ENCODE results near the gene P2RY2.

The P2RY2 gene

GRCh38 chr11:73259406-73260126 is 41.5 kb downstream of the P2RY2 start:
- H3K4me3 ChIP-seq (ENCODE audit: insufficient read length, low read depth): no peak overlapping the region
- H3K9me3 ChIP-seq (ENCODE audit: insufficient read depth, low read length): no peaks in the 10 kb centered on the region
- no peaks in the 10 kb centered on the region for H3K36me3 ChIP-seq (ENCODE audit: insufficient read depth, insufficient read length, low read length)
- no peak overlapping the region for H3K9ac ChIP-seq (ENCODE audit: insufficient read length, low read depth)
- TF ChIP-seq ZNF274 (IDR thresholded peaks at IDR 0.05; ENCODE audit: low read depth, low read length) (no peak), YY1 (IDR thresholded peaks at IDR 0.05; ENCODE audit: insufficient read depth, insufficient read length) (no peak), SUZ12 (IDR thresholded peaks at IDR 0.05; ENCODE audit: extremely low read depth, insufficient read depth, insufficient read length) (no peak)
- no peak for DNase-seq (ENCODE audit: low read depth, low spot score)
- H3K27me3 ChIP-seq (ENCODE audit: insufficient read depth, insufficient read length): no peaks in the 10 kb centered on the region
- H3K4me1 ChIP-seq (ENCODE audit: insufficient read depth, insufficient read length): peaks cover 3% of the 10 kb centered on the region

GRCh38 chr11:73260127-73260457 is 42.0 kb downstream of the P2RY2 start:
- TF ChIP-seq YY1 (IDR thresholded peaks at IDR 0.05; ENCODE audit: insufficient read depth, insufficient read length) (no peak), SUZ12 (IDR thresholded peaks at IDR 0.05; ENCODE audit: extremely low read depth, insufficient read depth, insufficient read length) (no peak), ZNF274 (IDR thresholded peaks at IDR 0.05; ENCODE audit: low read depth, low read length) (no peak)
- no peaks in the 10 kb centered on the region for H3K36me3 ChIP-seq (ENCODE audit: insufficient read depth, insufficient read length, low read length)
- H3K4me1 ChIP-seq (ENCODE audit: insufficient read depth, insufficient read length): peaks cover 3% of the 10 kb centered on the region
- H3K9me3 ChIP-seq (ENCODE audit: insufficient read depth, low read length): no peaks in the 10 kb centered on the region
- H3K27me3 ChIP-seq (ENCODE audit: insufficient read depth, insufficient read length): no peaks in the 10 kb centered on the region
- H3K9ac ChIP-seq (ENCODE audit: insufficient read length, low read depth): no peak overlapping the region
- H3K4me3 ChIP-seq (ENCODE audit: insufficient read length, low read depth): no peak overlapping the region
- no peak for DNase-seq (ENCODE audit: low read depth, low spot score)

GRCh38 chr11:73262851-73263495 is 44.9 kb downstream of the P2RY2 start:
- no peak overlapping the region for H3K4me3 ChIP-seq (ENCODE audit: insufficient read length, low read depth)
- no peak overlapping the region for H3K9ac ChIP-seq (ENCODE audit: insufficient read length, low read depth)
- H3K4me1 ChIP-seq (ENCODE audit: insufficient read depth, insufficient read length): peaks cover 3% of the 10 kb centered on the region
- no peak for TF ChIP-seq SUZ12 (IDR thresholded peaks at IDR 0.05; ENCODE audit: extremely low read depth, insufficient read depth, insufficient read length)
- no peak for TF ChIP-seq YY1 (IDR thresholded peaks at IDR 0.05; ENCODE audit: insufficient read depth, insufficient read length)
- TF ChIP-seq ZNF274 (IDR thresholded peaks at IDR 0.05; ENCODE audit: low read depth, low read length): no peak
- H3K9me3 ChIP-seq (ENCODE audit: insufficient read depth, low read length): no peaks in the 10 kb centered on the region
- H3K27me3 ChIP-seq (ENCODE audit: insufficient read depth, insufficient read length): no peaks in the 10 kb centered on the region
- no peaks in the 10 kb centered on the region for H3K36me3 ChIP-seq (ENCODE audit: insufficient read depth, insufficient read length, low read length)
- no peak for DNase-seq (ENCODE audit: low read depth, low spot score)

- no peaks in the 10 kb centered on the region for H3K27me3 ChIP-seq (ENCODE audit: insufficient read depth, insufficient read length)
- H3K9ac ChIP-seq (ENCODE audit: insufficient read length, low read depth): no peak overlapping the region
- peaks cover 3% of the 10 kb centered on the region for H3K4me1 ChIP-seq (ENCODE audit: insufficient read depth, insufficient read length)
- DNase-seq (ENCODE audit: low read depth, low spot score): no peak
- no peak for TF ChIP-seq ZNF274 (IDR thresholded peaks at IDR 0.05; ENCODE audit: low read depth, low read length)
- no peak for TF ChIP-seq YY1 (IDR thresholded peaks at IDR 0.05; ENCODE audit: insufficient read depth, insufficient read length)
- no peak for TF ChIP-seq SUZ12 (IDR thresholded peaks at IDR 0.05; ENCODE audit: extremely low read depth, insufficient read depth, insufficient read length)
- H3K36me3 ChIP-seq (ENCODE audit: insufficient read depth, insufficient read length, low read length): no peaks in the 10 kb centered on the region
- H3K4me3 ChIP-seq (ENCODE audit: insufficient read length, low read depth): no peak overlapping the region
- H3K9me3 ChIP-seq (ENCODE audit: insufficient read depth, low read length): no peaks in the 10 kb centered on the region
Observed at GRCh38 chr11:73263640-73264039, 45.6 kb downstream of the P2RY2 start.

GRCh38 chr11:73265278-73265810 is 47.3 kb downstream of the P2RY2 start:
- H3K4me1 ChIP-seq (ENCODE audit: insufficient read depth, insufficient read length): peaks cover 10% of the 10 kb centered on the region

GRCh38 chr11:73265853-73266645 is 48.0 kb downstream of the P2RY2 start:
- H3K36me3 ChIP-seq (ENCODE audit: insufficient read depth, insufficient read length, low read length): no peaks in the 10 kb centered on the region
- DNase-seq (ENCODE audit: low read depth, low spot score): no peak
- no peak overlapping the region for H3K4me3 ChIP-seq (ENCODE audit: insufficient read length, low read depth)
- H3K9ac ChIP-seq (ENCODE audit: insufficient read length, low read depth): no peak overlapping the region
- TF ChIP-seq YY1 (IDR thresholded peaks at IDR 0.05; ENCODE audit: insufficient read depth, insufficient read length) (no peak), ZNF274 (IDR thresholded peaks at IDR 0.05; ENCODE audit: low read depth, low read length) (no peak), SUZ12 (IDR thresholded peaks at IDR 0.05; ENCODE audit: extremely low read depth, insufficient read depth, insufficient read length) (no peak)
- H3K9me3 ChIP-seq (ENCODE audit: insufficient read depth, low read length): no peaks in the 10 kb centered on the region
- H3K27me3 ChIP-seq (ENCODE audit: insufficient read depth, insufficient read length): no peaks in the 10 kb centered on the region
- peaks cover 10% of the 10 kb centered on the region for H3K4me1 ChIP-seq (ENCODE audit: insufficient read depth, insufficient read length)

More at GRCh38 chr11:73265278-73265810, 47.3 kb downstream of the P2RY2 start:
- Histone ChIP-seq H3K9me3 (ENCODE audit: insufficient read depth, low read length) (no peaks in the 10 kb centered on the region), H3K9ac (ENCODE audit: insufficient read length, low read depth) (no peak overlapping the region), H3K4me3 (ENCODE audit: insufficient read length, low read depth) (no peak overlapping the region), H3K27me3 (ENCODE audit: insufficient read depth, insufficient read length) (no peaks in the 10 kb centered on the region), H3K36me3 (ENCODE audit: insufficient read depth, insufficient read length, low read length) (no peaks in the 10 kb centered on the region)
- DNase-seq (ENCODE audit: low read depth, low spot score): no peak
- TF ChIP-seq YY1 (IDR thresholded peaks at IDR 0.05; ENCODE audit: insufficient read depth, insufficient read length) (no peak), ZNF274 (IDR thresholded peaks at IDR 0.05; ENCODE audit: low read depth, low read length) (no peak), SUZ12 (IDR thresholded peaks at IDR 0.05; ENCODE audit: extremely low read depth, insufficient read depth, insufficient read length) (no peak)

GRCh38 chr11:73266646-73267020 is 48.6 kb downstream of the P2RY2 start:
- Histone ChIP-seq H3K9me3 (ENCODE audit: insufficient read depth, low read length) (no peaks in the 10 kb centered on the region), H3K4me1 (ENCODE audit: insufficient read depth, insufficient read length) (peaks cover 10% of the 10 kb centered on the region), H3K27me3 (ENCODE audit: insufficient read depth, insufficient read length) (no peaks in the 10 kb centered on the region), H3K36me3 (ENCODE audit: insufficient read depth, insufficient read length, low read length) (no peaks in the 10 kb centered on the region), H3K4me3 (ENCODE audit: insufficient read length, low read depth) (no peak overlapping the region), H3K9ac (ENCODE audit: insufficient read length, low read depth) (no peak overlapping the region)
- no peak for DNase-seq (ENCODE audit: low read depth, low spot score)
- TF ChIP-seq YY1 (IDR thresholded peaks at IDR 0.05; ENCODE audit: insufficient read depth, insufficient read length) (no peak), SUZ12 (IDR thresholded peaks at IDR 0.05; ENCODE audit: extremely low read depth, insufficient read depth, insufficient read length) (no peak), ZNF274 (IDR thresholded peaks at IDR 0.05; ENCODE audit: low read depth, low read length) (no peak)
